CMK (cell line): ENCODE measurements around the gene LGALS9B.
A peak's percentile ranks its signal among the peaks of the same experiment; 100 is the strongest.
"Not testable (repeated sequence)": the region's sequence is repeated elsewhere in the genome, so short reads cannot be mapped to it uniquely, and the experiment has no call there.

Experiments used
- DNase-seq: peaks from one replicate; pipeline ENCODE4 v3.0.0-alpha.2; 2010; ENCODE audit warnings: low read depth

LGALS9B gene

GRCh38 chr17:20466999-20467398 is 340 bp downstream of the LGALS9B start:
- not testable (repeated sequence) for DNase-seq

- DNase-seq: not testable (repeated sequence)
Observed at GRCh38 chr17:20466553-20466952, 786 bp downstream of the LGALS9B start.

GRCh38 chr17:20465535-20465934 is 1.8 kb downstream of the LGALS9B start:
- not testable (repeated sequence) for DNase-seq

- not testable (repeated sequence) for DNase-seq
Observed at GRCh38 chr17:20464854-20465414, 2.4 kb downstream of the LGALS9B start.

- DNase-seq: not testable (repeated sequence)
Observed at GRCh38 chr17:20462158-20462557, 5.2 kb downstream of the LGALS9B start.

GRCh38 chr17:20457848-20458381 is 9.4 kb downstream of the LGALS9B start:
- DNase-seq: not testable (repeated sequence)

GRCh38 chr17:20455106-20455505 is 12.2 kb downstream of the LGALS9B start:
- DNase-seq: not testable (repeated sequence)

GRCh38 chr17:20453820-20454434 is 13.4 kb downstream of the LGALS9B start:
- not testable (repeated sequence) for DNase-seq

GRCh38 chr17:20450852-20451251 is 16.5 kb downstream of the LGALS9B start:
- DNase-seq: peak; percentile 5

- not testable (repeated sequence) for DNase-seq
Observed at GRCh38 chr17:20447534-20448321, 19.6 kb downstream of the LGALS9B start.

GRCh38 chr17:20446895-20447294 is 20.4 kb downstream of the LGALS9B start:
- not testable (repeated sequence) for DNase-seq

- not testable (repeated sequence) for DNase-seq
Observed at GRCh38 chr17:20444581-20445236, 22.6 kb downstream of the LGALS9B start.

- DNase-seq: not testable (repeated sequence)
Observed at GRCh38 chr17:20444173-20444572, 23.2 kb downstream of the LGALS9B start.

- not testable (repeated sequence) for DNase-seq
Observed at GRCh38 chr17:20443632-20444031, 23.7 kb downstream of the LGALS9B start.

GRCh38 chr17:20440665-20441064 is 26.7 kb downstream of the LGALS9B start:
- DNase-seq: not testable (repeated sequence)

GRCh38 chr17:20435166-20435565 is 32.2 kb downstream of the LGALS9B start:
- DNase-seq: not testable (repeated sequence)

GRCh38 chr17:20433382-20433781 is 34.0 kb downstream of the LGALS9B start:
- DNase-seq: not testable (repeated sequence)

GRCh38 chr17:20427264-20427663 is 40.1 kb downstream of the LGALS9B start:
- not testable (repeated sequence) for DNase-seq

GRCh38 chr17:20422826-20423225 is 44.5 kb downstream of the LGALS9B start:
- not testable (repeated sequence) for DNase-seq

GRCh38 chr17:20418838-20419237 is 48.5 kb downstream of the LGALS9B start:
- DNase-seq: not testable (repeated sequence)

- DNase-seq: not testable (repeated sequence)
Observed at GRCh38 chr17:20417492-20418080, 49.8 kb downstream of the LGALS9B start.
